ENCODE measurements around the gene TMEM255B.
"Not testable (repeated sequence)": the region's sequence is repeated elsewhere in the genome, so short reads cannot be mapped to it uniquely, and the experiment has no call there.

TMEM255B gene

DNA sequence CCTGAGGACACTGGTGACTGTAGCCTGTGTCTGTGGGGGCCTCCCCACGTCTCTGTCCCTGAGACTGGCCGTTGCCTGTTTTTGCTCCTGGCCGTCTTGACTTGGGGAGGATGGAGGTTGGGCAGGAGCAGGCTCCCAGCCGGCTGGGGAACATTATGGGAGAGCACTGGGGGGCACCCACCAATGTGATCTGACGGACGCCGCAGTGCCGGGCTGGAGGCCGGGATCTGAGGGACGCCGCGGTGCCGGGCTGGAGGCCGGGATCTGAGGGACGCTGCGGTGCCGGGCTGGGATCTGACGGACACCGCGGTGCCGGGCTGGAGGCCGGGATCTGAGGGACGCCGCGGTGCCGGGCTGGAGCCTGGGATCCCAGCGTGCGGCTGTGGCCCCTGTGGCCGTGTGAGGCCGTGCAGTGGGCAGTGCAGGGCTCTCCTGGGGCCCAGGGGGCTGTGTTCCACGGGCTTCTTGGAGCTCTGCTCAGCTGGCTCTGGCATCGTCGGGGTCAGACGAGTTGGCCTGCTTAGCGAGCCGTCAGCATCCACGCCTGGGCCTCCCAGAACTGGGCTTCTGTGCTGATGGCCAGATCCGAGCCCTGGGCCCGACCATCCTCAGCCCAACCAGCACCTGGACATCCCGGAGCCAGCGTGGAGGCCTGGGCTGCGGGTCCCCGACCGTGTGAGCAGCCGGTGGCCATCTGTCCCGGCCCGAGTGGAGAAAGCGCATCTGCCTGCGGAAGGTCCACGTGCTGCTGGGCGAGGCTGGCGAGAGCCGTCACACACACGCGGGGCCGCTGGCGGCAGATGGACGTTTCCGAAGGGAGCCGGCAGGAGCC lies 59.0 kb downstream of the TMEM255B start:
- DNase-seq (ENCODE audit: low read depth in 3 of 3): no peak

DNA sequence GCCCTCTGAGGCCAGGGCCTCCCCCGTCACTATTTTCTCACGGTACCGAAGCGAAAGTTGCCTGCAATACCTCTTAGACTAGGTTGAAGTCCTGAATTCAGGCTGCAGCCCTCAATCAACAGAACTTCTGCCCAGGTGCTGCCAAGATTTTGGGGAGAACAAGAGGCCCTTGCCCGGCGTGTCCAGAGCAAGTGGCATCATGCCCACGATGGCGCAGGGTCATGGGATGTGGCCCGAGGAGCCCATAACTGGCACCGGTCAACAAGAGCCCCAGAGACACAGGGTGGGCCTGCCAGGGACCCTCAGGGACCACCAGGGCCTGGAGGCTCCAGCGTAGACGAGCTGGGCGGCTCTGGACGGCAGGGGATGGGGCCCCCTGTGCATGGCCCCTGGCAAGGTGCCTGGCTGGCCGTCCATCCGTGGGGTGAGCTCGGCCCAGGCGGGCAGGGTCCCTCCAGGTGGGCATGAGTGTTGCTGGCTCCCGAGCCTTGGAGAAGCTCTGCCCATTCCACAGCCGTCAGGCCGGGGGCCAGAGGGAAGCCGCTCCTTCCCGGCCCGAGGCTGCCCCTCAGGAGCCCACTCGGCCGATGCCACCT lies 59.8 kb downstream of the TMEM255B start:
- no peak for DNase-seq (ENCODE audit: low read depth in 3 of 3)

DNA sequence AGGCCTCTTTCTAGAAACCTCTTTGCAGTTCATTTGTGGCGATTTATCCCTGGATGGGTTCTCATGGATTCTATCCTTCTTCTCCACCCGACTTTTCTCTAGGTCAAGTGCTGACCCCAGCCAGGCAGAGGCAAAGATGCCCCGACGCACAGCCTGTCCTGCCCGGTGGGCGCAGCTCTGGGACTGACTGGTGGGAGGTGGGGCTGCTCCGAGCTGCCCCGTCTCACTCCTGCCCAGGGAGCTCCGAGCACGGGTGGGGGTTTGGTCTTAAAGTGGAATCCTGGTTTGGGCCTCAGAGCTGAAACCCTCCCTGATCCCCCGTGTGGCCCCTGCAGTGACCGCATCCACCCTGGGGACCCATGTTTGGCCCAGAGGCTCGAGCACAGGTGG lies 60.3 kb downstream of the TMEM255B start:
- DNase-seq (ENCODE audit: low read depth in 3 of 3): no peak

DNA sequence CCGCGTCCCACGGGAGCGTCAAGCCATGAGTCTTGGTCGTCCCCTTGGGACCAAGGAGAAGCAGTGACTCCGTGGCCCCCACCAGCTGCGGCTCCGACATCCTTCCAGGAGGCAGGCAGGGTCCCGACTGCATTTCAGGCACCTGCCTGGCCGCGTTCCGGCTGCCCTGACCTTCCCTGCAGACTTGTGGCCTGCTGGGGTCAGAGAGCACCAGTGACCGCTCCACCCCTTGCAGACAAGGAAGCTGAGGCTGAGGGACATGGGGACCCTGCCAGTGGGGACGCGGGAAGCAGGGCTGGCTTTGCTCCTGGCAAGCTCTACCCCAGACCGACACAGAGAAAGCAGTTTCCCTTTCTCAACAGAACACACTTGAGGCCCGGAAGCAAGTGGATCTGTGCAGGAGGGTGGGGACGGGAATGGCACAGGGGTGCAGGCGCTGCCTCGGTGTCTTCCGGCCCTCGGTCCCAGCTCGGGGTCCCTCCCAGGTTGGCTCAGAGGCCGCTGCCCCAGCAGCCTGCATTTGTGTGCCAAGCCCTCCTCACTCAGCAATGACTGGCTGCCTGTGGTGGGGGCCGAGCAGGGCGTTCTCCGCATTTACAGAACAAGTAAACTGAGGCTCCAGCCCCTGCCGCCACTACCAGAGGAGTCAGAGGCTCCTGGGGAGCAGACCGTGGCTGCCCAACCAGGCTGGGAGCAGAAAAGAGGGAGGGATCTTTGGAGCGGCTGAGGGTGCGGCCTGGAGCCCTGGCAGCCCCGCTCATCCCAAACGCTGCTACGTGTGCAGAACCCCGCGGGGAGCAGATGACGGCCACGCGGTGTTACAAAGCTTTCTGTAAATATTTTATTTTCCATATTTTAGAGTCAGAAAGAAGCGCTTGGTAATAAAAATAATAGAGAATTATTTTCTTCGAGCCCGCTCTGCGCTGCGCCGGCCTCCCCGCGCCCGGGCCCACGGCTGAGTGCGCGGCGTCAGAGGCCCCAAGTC lies 61.0 kb downstream of the TMEM255B start:
- no peak for DNase-seq (ENCODE audit: low read depth in 3 of 3)

DNA sequence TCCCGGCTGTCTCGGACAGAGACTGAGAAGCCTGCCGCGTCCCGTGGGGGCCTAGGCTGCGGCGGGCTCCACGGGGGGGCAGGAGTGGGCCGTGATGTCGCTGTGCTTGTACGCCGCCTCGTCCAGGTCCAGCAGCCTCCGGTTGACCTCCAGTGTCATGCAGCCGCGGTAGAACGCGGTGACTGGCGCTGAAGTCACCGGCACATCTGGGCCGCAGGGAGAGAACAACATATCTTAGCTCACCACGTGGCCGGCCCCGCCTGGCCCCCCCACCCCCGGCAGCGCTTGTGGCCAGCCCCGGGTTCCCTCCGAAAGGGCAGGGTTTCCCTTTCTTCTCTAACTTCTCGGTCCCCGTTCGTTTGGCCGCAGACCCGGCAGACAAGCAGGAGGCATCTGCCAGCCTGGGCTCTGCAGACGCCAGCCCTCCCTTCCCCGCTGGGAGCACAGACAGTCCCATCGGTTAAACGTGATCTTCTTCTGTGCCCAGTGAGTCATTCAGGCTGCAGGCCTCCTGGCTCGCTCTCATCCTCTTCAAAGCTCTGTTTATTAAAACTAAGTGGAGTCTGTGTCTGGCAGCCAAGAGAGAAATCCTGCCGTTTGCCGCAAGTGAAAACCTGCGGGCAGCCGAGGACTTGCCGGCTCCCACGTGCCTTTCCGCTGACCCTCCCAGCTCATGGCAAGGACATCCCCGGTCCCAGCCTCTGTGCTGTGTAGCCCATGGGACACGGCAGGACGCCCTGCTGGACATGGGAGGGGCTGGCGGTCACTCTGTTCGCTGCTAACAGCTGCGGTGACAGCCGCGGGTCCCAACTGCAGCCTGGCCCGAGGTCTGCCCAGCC lies 62.0 kb downstream of the TMEM255B start:
- no peak for DNase-seq (ENCODE audit: low read depth in 3 of 3)

GRCh38 chr13:113821847-113822246 lies 62.8 kb downstream of the TMEM255B start:
- no peak for DNase-seq (ENCODE audit: low read depth in 3 of 3)

GRCh38 chr13:113822266-113822665 lies 63.2 kb downstream of the TMEM255B start:
- DNase-seq (ENCODE audit: low read depth in 3 of 3): no peak

DNA sequence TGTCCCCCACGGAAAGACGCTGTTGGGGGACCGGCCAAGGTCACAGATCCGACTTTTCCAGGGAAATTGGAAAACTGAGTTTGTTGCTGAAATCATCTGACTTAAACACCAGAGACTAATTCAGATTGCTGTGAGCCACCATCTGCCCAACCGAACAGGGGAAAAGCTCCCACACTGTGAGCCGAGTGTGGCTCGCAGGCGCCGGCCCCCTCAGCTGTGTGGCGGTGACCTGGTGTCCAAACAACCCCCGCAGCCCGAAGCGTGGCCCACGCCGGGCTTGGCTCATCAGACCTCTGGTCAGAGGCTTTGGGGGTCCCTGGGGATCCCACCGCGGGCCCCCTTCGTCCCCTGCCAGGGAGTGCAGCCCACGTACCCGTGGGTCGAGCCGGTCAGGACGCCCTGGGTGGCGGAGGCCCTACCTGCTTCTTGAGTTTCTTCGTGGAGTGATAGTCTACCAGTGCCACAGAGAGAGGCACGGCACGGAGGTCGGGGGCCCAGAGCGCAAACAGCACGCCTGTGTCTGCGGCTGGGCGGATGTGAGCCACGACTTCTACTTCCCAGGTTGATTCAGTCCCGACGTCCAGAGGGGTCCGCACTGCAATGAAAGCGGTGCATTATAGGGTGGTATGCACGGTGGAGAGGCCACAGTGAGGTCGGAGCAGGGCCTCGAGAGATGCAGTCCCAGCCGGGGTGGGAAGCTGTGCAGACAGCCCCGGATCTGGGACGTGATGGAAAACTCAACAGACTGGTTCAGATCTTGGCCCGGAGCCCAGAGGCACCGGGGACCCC lies 64.1 kb downstream of the TMEM255B start:
- no peak for DNase-seq (ENCODE audit: low read depth in 3 of 3)

DNA sequence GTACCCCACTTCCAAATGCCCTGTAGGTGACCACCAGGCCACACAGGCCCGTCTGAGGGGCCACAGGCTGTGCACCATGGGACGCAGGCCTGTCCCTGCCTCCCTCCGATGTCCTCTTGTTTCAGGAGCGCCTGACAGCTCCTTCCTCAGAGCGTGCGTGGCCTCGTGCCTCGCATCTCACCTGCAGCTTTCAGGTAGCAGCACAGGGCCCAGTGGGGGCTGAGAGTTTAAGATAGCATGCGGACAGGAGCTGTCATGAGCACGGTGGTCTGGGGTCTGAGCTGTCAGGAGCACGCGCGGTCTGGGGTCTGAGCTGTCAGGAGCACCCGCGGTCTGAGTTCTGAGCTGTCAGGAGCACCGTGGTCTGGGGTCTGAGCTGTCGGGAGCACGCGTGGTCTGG lies 64.7 kb downstream of the TMEM255B start:
- no peak for DNase-seq (ENCODE audit: low read depth in 3 of 3)

DNA sequence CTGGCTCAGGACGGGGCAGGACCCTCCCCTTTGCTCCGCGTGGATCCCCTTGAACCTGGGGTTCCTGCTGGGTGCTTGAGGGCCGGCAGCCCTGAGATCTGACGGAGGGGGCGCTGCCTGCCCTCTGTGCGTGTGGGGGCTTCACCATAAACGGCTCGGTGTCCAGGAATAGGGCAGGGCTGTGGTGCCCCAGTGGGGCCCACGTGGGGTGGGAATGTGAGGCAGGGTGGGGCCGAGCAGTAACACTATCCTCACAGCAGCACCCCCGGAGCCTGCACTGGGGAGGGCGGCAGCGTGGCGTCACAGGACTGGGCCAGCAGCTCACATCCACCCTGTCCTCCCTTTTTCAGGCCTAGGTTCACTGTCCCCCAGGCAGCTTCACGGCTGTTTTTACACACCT lies 66.8 kb downstream of the TMEM255B start:
- DNase-seq (ENCODE audit: low read depth in 3 of 3): no peak

GRCh38 chr13:113826446-113826845 lies 67.4 kb downstream of the TMEM255B start:
- not testable (repeated sequence) for DNase-seq (ENCODE audit: low read depth in 3 of 3)

DNA sequence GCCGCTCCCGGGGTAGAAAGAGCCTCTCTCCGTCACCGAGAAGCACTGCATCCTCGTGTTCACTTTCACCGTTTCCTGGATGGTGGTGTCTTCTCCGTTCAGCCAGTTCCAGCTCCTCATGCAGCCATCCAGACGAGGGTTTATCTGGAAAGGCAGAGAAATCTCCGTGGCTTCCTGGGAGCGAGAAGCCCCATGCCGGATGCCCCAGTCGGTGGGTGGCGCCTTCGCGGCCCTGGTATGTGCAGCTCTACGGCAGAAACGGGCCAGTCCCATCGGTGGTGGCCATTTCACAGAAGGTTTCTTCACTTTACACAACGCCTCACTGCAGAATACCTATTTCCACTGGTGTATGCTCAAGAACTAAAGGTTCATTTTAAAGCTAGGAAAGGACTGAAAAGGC lies 68.0 kb downstream of the TMEM255B start:
- no peak for DNase-seq (ENCODE audit: low read depth in 3 of 3)

GRCh38 chr13:113828282-113828825 lies 69.3 kb downstream of the TMEM255B start:
- no peak for DNase-seq (ENCODE audit: low read depth in 3 of 3)

DNA sequence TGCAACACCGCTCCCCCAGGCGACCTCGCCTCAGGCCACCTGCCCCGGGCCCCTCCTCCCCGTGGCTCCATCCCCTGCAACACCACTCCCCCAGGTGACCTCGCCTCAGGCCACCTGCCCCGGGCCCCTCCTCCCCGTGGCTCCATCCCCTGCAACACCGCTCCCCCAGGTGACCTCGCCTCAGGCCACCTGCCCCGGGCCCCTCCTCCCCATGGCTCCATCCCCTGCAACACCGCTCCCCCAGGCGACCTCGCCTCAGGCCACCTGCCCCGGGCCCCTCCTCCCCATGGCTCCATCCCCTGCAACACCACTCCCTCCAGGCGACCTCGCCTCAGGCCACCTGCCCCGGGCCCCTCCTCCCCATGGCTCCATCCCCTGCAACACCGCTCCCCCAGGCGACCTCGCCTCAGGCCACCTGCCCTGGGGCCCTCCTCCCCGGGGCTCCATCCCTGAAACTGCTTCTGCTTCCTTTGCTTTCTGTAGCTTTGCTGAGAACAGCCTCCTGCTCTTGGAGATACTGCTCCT lies 71.5 kb downstream of the TMEM255B start:
- not testable (repeated sequence) for DNase-seq (ENCODE audit: low read depth in 3 of 3)

DNA sequence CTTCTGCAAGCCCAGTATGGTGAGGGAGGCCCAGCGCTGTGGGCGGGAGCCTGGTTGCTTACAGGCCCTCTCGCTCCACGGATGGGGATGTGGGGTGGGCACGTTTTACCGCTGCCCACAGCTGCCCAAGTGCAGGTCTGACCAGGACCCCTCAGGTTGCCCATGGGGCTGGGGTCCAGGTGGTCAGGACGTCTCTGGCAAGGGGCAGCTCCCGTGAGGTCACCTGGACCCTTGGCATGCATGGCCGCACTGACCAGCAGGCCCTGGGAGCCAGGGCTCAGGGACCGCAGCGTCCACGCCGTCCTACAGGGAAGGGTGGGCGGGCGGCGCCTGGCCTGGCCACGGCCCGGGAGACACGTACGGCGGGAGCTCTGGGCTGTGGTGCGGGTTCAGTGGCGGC lies 72.0 kb downstream of the TMEM255B start:
- DNase-seq (ENCODE audit: low read depth in 3 of 3): no peak

GRCh38 chr13:113832205-113832604 lies 73.2 kb downstream of the TMEM255B start:
- no peak for DNase-seq (ENCODE audit: low read depth in 3 of 3)

DNA sequence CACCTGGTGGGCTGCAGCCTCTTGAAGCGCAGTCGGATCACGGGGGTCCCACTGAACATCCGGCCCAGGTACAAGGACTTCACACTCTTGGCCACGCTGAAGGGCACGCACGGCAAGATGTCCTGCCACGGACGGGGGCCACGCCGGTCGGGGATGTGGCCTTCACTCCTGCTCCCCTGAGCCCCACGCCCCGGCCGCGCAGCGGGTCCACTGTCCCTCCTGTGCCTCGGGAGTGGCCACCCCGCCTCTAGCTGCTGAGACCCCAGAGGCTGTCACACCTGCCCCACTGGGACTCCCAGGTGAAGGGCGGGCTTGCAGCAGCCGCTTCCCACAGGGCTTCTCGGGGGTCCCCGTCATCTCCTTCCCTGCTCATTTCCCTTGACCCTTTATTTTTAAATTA lies 73.6 kb downstream of the TMEM255B start:
- no peak for DNase-seq (ENCODE audit: low read depth in 3 of 3)

DNA sequence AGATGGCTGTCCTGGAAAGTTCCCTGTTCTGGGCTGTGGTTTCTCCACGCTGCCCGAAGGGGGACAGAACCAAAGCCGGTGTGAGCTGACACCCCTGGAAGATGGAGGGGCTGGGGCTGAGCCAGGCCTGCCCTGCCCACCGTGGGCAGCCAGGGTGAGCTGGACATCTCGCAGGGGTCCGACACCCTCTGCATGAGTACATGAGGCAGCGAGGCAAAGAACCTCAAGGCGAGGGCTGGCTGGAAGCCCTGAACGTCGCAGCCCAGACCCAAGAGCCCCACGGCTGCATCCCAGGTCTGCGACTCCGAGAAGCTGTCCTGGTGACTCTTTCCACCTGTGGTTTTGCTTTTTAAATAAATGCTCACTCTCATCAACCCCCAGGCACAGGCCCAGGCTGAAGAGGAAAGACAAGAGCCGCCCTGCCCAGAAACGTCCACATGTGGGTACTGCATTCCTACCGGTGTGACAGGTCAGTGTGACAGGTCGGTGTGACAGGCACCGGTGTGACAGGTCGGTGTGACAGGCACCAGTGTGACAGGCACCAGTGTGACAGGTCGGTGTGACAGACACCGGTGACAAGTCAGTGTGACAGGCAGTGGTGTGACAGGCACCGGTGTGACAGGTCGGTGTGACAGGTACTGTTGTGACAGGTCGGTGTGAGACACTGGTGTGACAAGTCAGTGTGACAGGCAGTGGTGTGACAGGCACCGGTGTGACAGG lies 74.2 kb downstream of the TMEM255B start:
- DNase-seq (ENCODE audit: low read depth in 3 of 3): no peak

GRCh38 chr13:113834006-113834405 lies 75.0 kb downstream of the TMEM255B start:
- DNase-seq (ENCODE audit: low read depth in 3 of 3): not testable (repeated sequence)
